RWPE1 (cell line): ENCODE data around the gene GABRB1.

Source experiments
- CTCF ChIA-PET: fragments of 350-600 bp; sonication (Branson Sonifier 250); formaldehyde crosslinking; extraction: SDS; loops from one replicate; lab custom pipeline; 2021; lab: Yijun Ruan, JAX
- POLR2A ChIA-PET: fragments of 400-600 bp; formaldehyde crosslinking; extraction: SDS; loops from one replicate; lab custom pipeline; 2020; ENCODE audit warnings: antibody characterized with exemption; ENCODE audit not compliant: low non-redundant PET; lab: Yijun Ruan, JAX
- DNase-seq: peaks from one replicate; pipeline ENCODE4 v3.0.0; 2012; ENCODE audit warnings: low spot score
- H3K27ac ChIP-seq: fragments of 450-650 bp; 2 replicates; pipeline ENCODE4 v1.5.1; 2017
- TF ChIP-seq, protein P1 (sequence below): fragments of 450-650 bp; conservative IDR thresholded peaks from 2 replicates; pipeline ENCODE4 v1.5.1; 2017; ENCODE audit warnings: low read depth, mild to moderate bottlenecking

Gene GABRB1

GRCh38 chr4:47054130-47054529 is 22.8 kb downstream of the GABRB1 start:
- ChIA-PET CTCF (no interaction called here), POLR2A (no interaction called here)
- DNase-seq: no peak

DNA sequence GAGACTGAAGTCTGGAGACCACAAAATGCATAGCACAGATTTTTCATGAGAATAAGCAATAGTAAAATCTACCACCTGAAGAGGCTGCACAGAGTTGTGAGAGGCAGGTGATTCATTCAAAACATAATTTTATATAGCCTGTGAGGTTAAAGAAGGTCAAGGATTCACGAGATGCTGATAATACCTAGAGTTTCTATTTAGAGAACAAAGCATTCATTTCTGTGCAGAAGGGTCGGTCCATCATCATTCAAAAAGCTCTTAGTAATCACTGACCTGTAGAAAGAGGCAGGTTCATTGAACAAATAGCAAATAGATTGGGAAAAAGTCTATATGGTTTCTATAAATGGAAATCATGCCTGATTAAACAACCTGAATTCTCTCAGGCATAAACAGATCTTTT is 26.6 kb downstream of the GABRB1 start:
- TF ChIP-seq, protein P1, sequence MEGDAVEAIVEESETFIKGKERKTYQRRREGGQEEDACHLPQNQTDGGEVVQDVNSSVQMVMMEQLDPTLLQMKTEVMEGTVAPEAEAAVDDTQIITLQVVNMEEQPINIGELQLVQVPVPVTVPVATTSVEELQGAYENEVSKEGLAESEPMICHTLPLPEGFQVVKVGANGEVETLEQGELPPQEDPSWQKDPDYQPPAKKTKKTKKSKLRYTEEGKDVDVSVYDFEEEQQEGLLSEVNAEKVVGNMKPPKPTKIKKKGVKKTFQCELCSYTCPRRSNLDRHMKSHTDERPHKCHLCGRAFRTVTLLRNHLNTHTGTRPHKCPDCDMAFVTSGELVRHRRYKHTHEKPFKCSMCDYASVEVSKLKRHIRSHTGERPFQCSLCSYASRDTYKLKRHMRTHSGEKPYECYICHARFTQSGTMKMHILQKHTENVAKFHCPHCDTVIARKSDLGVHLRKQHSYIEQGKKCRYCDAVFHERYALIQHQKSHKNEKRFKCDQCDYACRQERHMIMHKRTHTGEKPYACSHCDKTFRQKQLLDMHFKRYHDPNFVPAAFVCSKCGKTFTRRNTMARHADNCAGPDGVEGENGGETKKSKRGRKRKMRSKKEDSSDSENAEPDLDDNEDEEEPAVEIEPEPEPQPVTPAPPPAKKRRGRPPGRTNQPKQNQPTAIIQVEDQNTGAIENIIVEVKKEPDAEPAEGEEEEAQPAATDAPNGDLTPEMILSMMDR: no peak
- POLR2A ChIA-PET: no interaction called here
- DNase-seq: no peak
- CTCF ChIA-PET: no interaction called here
- H3K27ac ChIP-seq: no peak overlapping the region

More at GRCh38 chr4:47054130-47054529, 22.8 kb downstream of the GABRB1 start:
- no peak overlapping the region for H3K27ac ChIP-seq
- TF ChIP-seq, protein P1: no peak

DNA sequence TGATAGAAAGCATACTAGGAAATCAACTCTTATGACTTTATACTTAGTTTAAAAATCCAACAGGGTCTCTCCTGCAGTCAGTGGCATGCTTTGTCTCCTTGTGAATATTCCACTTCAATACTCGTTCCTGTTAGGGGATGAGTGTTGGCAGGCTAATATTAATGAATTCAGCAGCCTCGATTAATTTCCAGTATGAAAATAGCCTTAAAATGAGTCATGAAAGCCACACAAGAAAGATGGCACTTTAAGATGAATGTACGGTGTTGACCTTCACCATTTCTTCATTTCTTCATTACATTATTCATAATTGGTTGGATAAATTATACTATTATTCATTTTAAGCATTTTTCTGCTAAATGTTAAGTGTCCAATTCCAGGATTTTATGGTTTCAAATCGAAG is 29.2 kb downstream of the GABRB1 start:
- DNase-seq: no peak
- CTCF ChIA-PET: interaction anchor here (0.5 kb wide), 1 partner anchor 349 kb away, joined by 5 read pairs; no protein-coding TSS in a partner anchor
- TF ChIP-seq, protein P1: no peak
- H3K27ac ChIP-seq: no peak overlapping the region
- POLR2A ChIA-PET: no interaction called here

GRCh38 chr4:47061435-47061834 is 30.1 kb downstream of the GABRB1 start:
- POLR2A ChIA-PET: no interaction called here
- TF ChIP-seq, protein P1: no peak
- DNase-seq: no peak
- H3K27ac ChIP-seq: no peak overlapping the region
- CTCF ChIA-PET: interaction anchor here (0.7 kb wide), 1 partner anchor 153 kb away, joined by 5 read pairs; no protein-coding TSS in a partner anchor

DNA sequence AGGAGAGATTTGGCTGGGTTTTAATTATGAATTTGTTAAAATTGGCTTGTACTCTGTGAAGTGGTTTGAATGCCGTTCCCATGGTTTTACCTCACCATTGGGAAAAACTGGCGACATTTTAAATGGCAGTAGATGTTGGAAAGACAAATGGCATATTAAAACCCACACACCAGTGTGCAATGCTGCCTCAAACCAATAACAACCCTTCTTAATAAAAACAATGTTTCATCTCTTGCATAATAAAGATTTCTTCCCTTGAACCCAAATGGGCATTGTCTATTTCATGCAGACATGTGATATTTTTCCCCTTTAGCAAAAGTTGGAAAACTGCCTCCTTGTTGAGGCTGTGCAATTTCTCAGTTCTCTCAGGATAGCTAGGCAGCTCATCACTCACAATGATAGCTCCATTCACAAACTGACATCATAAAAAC is 33.7 kb downstream of the GABRB1 start:
- ChIA-PET CTCF (interaction anchor here (0.7 kb wide), 1 partner anchor 562 kb away, joined by 6 read pairs; no protein-coding TSS in a partner anchor), POLR2A (no interaction called here)
- TF ChIP-seq, protein P1: no peak
- no peak for DNase-seq
- H3K27ac ChIP-seq: no peak overlapping the region

DNA sequence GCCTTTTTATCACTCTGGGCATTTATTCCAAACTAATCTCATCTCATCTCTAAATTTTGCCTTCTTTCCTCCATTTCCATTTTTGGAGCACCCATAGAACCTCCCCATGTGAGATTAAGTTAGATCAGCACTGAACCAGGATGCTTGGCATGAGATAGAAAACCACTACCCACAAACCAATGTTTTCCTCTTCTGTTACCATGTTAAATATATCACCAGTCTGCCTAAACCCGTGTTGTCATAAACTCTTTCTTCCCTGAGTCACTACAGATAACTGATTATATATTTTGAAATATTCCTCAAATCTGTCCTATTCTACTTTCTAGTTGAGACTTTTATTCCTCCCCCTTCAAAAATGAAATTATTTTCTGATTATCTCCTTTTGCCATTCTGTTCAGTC is 37.6 kb downstream of the GABRB1 start:
- ChIA-PET CTCF (no interaction called here), POLR2A (no interaction called here)
- TF ChIP-seq, protein P1: no peak
- no peak overlapping the region for H3K27ac ChIP-seq
- DNase-seq: no peak
